Measurements from ENCODE around the gene HOXD10.

- TF ChIP-seq CTCF (conservative IDR thresholded peaks at IDR 0.05 in 1 of 2, IDR thresholded peaks at IDR 0.05 in 1 of 2; ENCODE audit: low read depth in 1 of 2, low read length in 2 of 2) (no peak), EZH2 (IDR thresholded peaks at IDR 0.05; ENCODE audit: low read length, missing control alignments) (no peak)
These were observed 43.8 kb downstream of the HOXD10 start for GRCh38 chr2:176160251-176160985.

Data from fibroblast of lung (primary cell).